K562 (cell line): ENCODE results near the gene NTRK3.

Experiments
- SMAD3 ChIP-seq: fragments of 450-650 bp; formaldehyde crosslinking; conservative IDR thresholded peaks from 2 replicates; pipeline ENCODE4 v1.4.0; 2020; ENCODE audit warnings: mild to moderate bottlenecking
- STAT5B ChIP-seq: fragments of 250-450 bp; sonication (Bioruptor Pico); IDR thresholded peaks from 2 replicates; pipeline ENCODE4 v1.8.0; 2021; ENCODE audit warnings: mild to moderate bottlenecking, inconsistent platforms
- TARDBP ChIP-seq: fragments of 450-650 bp; IDR thresholded peaks from 2 replicates; pipeline ENCODE4 v1.6.1; 2016
- TCF3 ChIP-seq: sonication (generic); formaldehyde crosslinking; IDR thresholded peaks from 2 replicates; pipeline ENCODE4 v1.4.0; 2020; ENCODE audit warnings: mild to moderate bottlenecking, missing genetic modification reagents
- ZNF133 ChIP-seq: fragments of 250-450 bp; sonication (Bioruptor Pico); IDR thresholded peaks from 2 replicates; pipeline ENCODE4 v1.4.0; 2020; ENCODE audit warnings: mild to moderate bottlenecking
- TF ChIP-seq, protein P1 (sequence below), 3 experiments: IDR thresholded peaks in 2 of 3; conservative IDR thresholded peaks in 1 of 3; 2 replicates each; pipeline ENCODE4 v1.5.1; 2011 to 2012; ENCODE audit warnings: low read length in 3 of 3, mild to moderate bottlenecking in 3 of 3, control low read depth in 2 of 3, improper control_type of control experiment in 1 of 3, inconsistent platforms in 1 of 3, low read depth in 1 of 3, mixed read lengths in 1 of 3, moderate library complexity in 1 of 3; ENCODE audit not compliant: insufficient read depth in 2 of 3

GRCh38 chr15:87939848-87940457 lies 316.6 kb downstream of the NTRK3 start:
- TF ChIP-seq ZNF133 (no peak), TCF3 (CRISPR knock-in tag) (no peak), TARDBP (no peak), STAT5B (no peak), SMAD3 (CRISPR knock-in tag) (no peak)
- TF ChIP-seq, protein P1, sequence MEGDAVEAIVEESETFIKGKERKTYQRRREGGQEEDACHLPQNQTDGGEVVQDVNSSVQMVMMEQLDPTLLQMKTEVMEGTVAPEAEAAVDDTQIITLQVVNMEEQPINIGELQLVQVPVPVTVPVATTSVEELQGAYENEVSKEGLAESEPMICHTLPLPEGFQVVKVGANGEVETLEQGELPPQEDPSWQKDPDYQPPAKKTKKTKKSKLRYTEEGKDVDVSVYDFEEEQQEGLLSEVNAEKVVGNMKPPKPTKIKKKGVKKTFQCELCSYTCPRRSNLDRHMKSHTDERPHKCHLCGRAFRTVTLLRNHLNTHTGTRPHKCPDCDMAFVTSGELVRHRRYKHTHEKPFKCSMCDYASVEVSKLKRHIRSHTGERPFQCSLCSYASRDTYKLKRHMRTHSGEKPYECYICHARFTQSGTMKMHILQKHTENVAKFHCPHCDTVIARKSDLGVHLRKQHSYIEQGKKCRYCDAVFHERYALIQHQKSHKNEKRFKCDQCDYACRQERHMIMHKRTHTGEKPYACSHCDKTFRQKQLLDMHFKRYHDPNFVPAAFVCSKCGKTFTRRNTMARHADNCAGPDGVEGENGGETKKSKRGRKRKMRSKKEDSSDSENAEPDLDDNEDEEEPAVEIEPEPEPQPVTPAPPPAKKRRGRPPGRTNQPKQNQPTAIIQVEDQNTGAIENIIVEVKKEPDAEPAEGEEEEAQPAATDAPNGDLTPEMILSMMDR (IDR thresholded peaks at IDR 0.05 in 2 of 3, conservative IDR thresholded peaks at IDR 0.05 in 1 of 3; ENCODE audit: insufficient read depth in 2 of 3, low read depth in 1 of 3, low read length in 3 of 3), result no peak
